ENCODE results near the gene GUCY1A2. TPM values are rescaled to one million over a fixed set of nuclear protein-coding genes. Genes with fewer than 3 reads are reported as not detected.

GUCY1A2 gene
- total RNA-seq, 1 experiment from 2014 or later, result 0.10 TPM

- no peak overlapping the region for H3K4me2 ChIP-seq (ENCODE audit: low read length)
- intact Hi-C loops (cut with micrococcal nuclease), result no loop called here
- ATAC-seq, result no peak
- ChIA-PET CTCF (no interaction called here), POLR2A (no interaction called here), RAD21 (ENCODE audit: low non-redundant PET in 1 of 2, low total read pairs in 2 of 2, uncharacterized antibody in 2 of 2, unreplicated experiment in 2 of 2) (no interaction called here)
- no peak overlapping the region for H3K4me3 ChIP-seq (replicated peaks in 1 of 2; ENCODE audit: low read depth in 1 of 2, low read length in 2 of 2)
- no peaks in the 10 kb centered on the region for H3K36me3 ChIP-seq (ENCODE audit: control insufficient read depth in 1 of 2, insufficient read depth in 2 of 2, low read length in 2 of 2)
- H3K27me3 ChIP-seq (ENCODE audit: insufficient read depth, low read length), result no peaks in the 10 kb centered on the region
- H3K27ac ChIP-seq (ENCODE audit: low read depth, low read length), result no peak overlapping the region
- no peak overlapping the region for H3K9ac ChIP-seq (ENCODE audit: low read length)
- no peak for DNase-seq (ENCODE audit: low read depth, low spot score)
- TF ChIP-seq POLR2AphosphoS5 (IDR thresholded peaks at IDR 0.05; ENCODE audit: low read depth, low read length), result no peak
- TF ChIP-seq RAD21 (IDR thresholded peaks at IDR 0.05; ENCODE audit: low read depth), result no peak
- TF ChIP-seq CBX3 (IDR thresholded peaks at IDR 0.05; ENCODE audit: low read depth), result no peak
- no peaks in the 10 kb centered on the region for H3K9me3 ChIP-seq (ENCODE audit: control insufficient read depth in 1 of 2, insufficient read depth in 1 of 2, low read depth in 1 of 2, low read length in 2 of 2)
- H4K20me1 ChIP-seq (ENCODE audit: insufficient read depth), result no peaks in the 10 kb centered on the region
- no peaks in the 10 kb centered on the region for H3K4me1 ChIP-seq (ENCODE audit: control insufficient read depth in 1 of 2, insufficient read depth in 2 of 2, low read length in 2 of 2)
- H3K79me2 ChIP-seq (ENCODE audit: insufficient read depth, low read length), result no peaks in the 10 kb centered on the region
- no peaks in the 10 kb centered on the region for H3K9me2 ChIP-seq (ENCODE audit: insufficient read depth)
- BruUV-seq (replicated peaks), result no TSS peak
- no peak overlapping the region for H2AFZ ChIP-seq (ENCODE audit: low read depth, low read length, poor library complexity, severe bottlenecking)
Measured at GRCh38 chr11:106988151-106989077, 29.9 kb downstream of the GUCY1A2 start.

- RAD21 ChIA-PET (ENCODE audit: low non-redundant PET in 1 of 2, low total read pairs in 2 of 2, uncharacterized antibody in 2 of 2, unreplicated experiment in 2 of 2), result no interaction called here
Measured at GRCh38 chr11:106986673-106987072, 31.6 kb downstream of the GUCY1A2 start.

More at GRCh38 chr11:106986673-106987072, 31.6 kb downstream of the GUCY1A2 start:
- no peaks in the 10 kb centered on the region for H4K20me1 ChIP-seq (ENCODE audit: insufficient read depth)
- no peak overlapping the region for H3K9ac ChIP-seq (ENCODE audit: low read length)
- H3K36me3 ChIP-seq (ENCODE audit: control insufficient read depth in 1 of 2, insufficient read depth in 2 of 2, low read length in 2 of 2), result no peaks in the 10 kb centered on the region
- POLR2A ChIA-PET, result no interaction called here
- H3K27ac ChIP-seq (ENCODE audit: low read depth, low read length), result no peak overlapping the region
- intact Hi-C loops (cut with micrococcal nuclease), result no loop called here
- DNase-seq (ENCODE audit: low read depth, low spot score), result no peak
- no TSS peak for BruUV-seq (replicated peaks)
- no peak overlapping the region for H3K4me2 ChIP-seq (ENCODE audit: low read length)
- H3K9me3 ChIP-seq (ENCODE audit: control insufficient read depth in 1 of 2, insufficient read depth in 1 of 2, low read depth in 1 of 2, low read length in 2 of 2), result no peaks in the 10 kb centered on the region
- TF ChIP-seq CTCF (IDR thresholded peaks at IDR 0.05 in 2 of 3, conservative IDR thresholded peaks at IDR 0.05 in 1 of 3; ENCODE audit: borderline replicate concordance in 1 of 3, insufficient read depth in 1 of 3, low read depth in 2 of 3, low read length in 2 of 3) (no peak), TCF7L2 (IDR thresholded peaks at IDR 0.05; ENCODE audit: borderline replicate concordance, extremely low read depth, insufficient read depth, insufficient read length) (no peak), EZH2 (IDR thresholded peaks at IDR 0.05) (no peak), EGR1 (IDR thresholded peaks at IDR 0.05; ENCODE audit: low read depth) (no peak), ZBTB33 (IDR thresholded peaks at IDR 0.05; ENCODE audit: extremely low read depth, insufficient replicate concordance, low read length) (no peak), POLR2A (IDR thresholded peaks at IDR 0.05; ENCODE audit: borderline replicate concordance, extremely low read depth, insufficient read depth, insufficient read length) (no peak), SRF (IDR thresholded peaks at IDR 0.05; ENCODE audit: low read depth) (no peak), ZNF274 (IDR thresholded peaks at IDR 0.05; ENCODE audit: low read depth, low read length) (no peak), POLR2AphosphoS5 (IDR thresholded peaks at IDR 0.05; ENCODE audit: low read depth, low read length) (no peak), MAX (IDR thresholded peaks at IDR 0.05) (no peak), RAD21 (IDR thresholded peaks at IDR 0.05; ENCODE audit: low read depth) (no peak)
- H3K4me3 ChIP-seq (replicated peaks in 1 of 2; ENCODE audit: low read depth in 1 of 2, low read length in 2 of 2), result no peak overlapping the region
- CTCF ChIA-PET, result no interaction called here
- no peak overlapping the region for H2AFZ ChIP-seq (ENCODE audit: low read depth, low read length, poor library complexity, severe bottlenecking)
- no peak for ATAC-seq
- no peaks in the 10 kb centered on the region for H3K9me2 ChIP-seq (ENCODE audit: insufficient read depth)
- H3K27me3 ChIP-seq (ENCODE audit: insufficient read depth, low read length), result no peaks in the 10 kb centered on the region
- H3K4me1 ChIP-seq (ENCODE audit: control insufficient read depth in 1 of 2, insufficient read depth in 2 of 2, low read length in 2 of 2), result no peaks in the 10 kb centered on the region
- no peaks in the 10 kb centered on the region for H3K79me2 ChIP-seq (ENCODE audit: insufficient read depth, low read length)
